Measurements from ENCODE around the gene RAB1A.
A peak's percentile ranks its signal among the peaks of the same experiment; 100 is the strongest.
"Not testable (repeated sequence)": the region's sequence is repeated elsewhere in the genome, so short reads cannot be mapped to it uniquely, and the experiment has no call there.

RAB1A gene

DNA sequence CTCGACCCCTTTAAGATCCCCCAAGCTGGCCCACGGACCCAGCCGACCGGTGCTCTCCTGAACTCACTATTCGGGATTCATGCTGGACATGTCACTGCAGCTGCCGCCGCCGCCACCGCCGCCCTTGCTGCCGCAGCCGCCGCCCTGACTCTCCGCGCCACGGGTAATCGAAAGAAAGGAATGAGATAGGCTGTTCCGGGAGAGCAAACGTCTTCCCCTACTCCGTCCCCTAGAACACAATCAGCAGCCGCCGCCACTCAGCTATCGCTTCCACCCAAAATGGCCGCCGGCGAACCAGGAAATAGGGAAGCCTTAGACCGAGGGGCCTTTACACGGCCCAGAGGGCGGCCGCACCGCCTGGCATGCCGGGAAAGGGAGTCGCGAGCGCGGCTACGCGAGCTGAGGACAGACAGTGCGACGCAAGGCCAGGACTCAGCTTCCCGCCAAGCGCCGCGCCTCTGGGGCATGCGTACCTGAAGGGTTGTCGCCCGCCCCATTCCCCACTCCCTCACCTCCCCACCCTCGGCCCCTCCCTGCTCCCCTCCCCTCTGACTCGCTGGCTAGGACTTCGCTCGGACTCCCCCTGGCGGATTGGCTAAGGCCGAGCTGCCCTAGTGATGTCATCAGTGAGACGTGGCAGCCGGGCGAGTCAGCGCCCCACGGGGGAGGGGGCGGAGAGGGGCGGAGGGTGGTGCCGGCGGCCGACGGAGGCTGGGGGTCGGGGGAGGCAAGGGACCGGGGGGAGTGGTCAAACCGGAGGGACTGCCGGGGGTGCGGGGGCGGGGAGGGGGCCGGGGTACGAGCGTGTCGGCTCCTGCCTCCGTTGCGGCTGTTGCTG lies at the start of gene RAB1A:
TSS of gene RAB1A (minus strand) at position 281 of the 838 bp plus-strand sequence. CDS start at position 90, 191 bp downstream.
- peak; percentile 100 for DNase-seq

DNA sequence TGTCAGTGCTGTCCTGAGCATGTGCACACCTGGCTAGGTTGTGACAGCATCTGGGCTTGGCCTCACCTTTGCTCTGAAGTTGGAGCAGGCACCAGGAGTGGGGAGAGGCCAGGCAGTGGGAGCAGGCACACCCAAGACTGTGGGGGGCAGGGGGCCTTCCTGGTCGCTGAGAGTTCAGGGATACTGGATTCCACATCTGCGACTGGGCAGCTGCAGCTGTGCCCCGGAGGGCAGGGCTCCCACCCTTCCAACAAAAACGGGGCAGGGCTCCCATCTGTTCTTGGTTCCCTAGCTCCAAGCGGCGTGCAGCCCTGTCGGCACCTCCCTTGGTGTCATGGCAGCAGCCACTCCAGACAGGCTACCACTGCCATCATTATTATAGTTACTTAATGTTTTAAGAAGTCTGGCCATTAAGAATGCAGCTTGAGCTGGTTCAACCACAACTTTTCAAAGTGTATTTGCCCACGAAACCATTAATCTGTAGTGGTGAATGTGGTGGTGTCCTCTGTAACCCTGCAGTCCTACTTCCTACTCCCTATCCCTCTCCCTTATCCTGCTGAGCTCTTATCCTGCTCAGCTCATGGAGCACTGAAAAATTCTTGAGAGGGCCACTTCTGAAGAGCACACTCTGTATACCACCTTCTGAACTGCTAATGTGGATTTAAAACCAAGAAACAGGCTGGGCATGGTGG lies 48.0 kb upstream of the RAB1A start:
- DNase-seq: no peak

DNA sequence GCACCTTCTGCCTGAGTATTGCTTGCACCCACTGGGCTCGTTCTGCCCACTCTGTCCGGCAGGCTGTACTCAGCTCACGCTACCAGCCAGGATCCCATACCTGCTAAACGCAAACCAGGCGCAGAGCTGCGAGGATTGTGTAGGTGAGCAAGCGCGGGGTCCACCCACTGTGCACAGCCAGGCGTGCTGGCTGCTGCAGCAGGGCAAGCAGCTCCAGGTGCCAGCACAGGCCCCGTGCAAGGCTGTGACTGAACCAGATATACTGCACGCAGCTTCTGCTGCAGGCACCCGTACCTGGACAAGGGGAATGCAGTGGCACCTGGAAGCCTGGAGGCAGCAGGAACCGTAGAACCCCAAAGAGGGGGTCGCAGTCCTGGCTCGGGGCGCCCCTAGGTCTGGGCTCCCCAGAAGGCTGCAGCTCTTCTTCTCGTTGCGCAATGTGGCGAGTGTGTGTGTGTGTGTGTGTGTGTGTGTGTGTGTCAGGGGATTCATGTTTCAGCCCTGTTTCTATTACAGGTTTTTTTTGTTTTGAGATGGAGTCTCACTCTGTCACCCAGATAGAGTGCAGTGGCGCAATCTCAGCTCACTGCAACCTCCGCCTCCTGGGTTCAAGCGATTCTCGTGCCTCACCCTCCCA lies 46.1 kb upstream of the RAB1A start:
- no peak for DNase-seq

DNA sequence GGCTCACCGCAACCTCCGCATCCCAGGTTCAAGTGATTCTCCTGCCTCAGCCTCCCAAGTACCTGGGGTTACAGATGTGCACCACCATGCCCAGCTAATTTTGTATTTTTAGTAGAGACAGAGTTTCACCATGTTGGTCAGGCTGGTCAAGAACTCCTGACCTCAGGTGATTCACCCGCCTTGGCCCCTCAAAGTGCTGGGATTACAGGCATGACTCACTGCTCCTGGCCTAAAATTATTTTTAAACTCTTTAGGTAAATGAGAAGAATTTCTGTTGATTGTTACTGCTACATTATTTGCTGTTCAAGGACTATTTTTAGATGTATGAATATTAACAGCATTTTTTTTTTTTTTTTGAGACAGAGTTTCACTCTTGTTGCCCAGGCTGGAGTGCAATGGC lies 44.1 kb upstream of the RAB1A start:
- DNase-seq: not testable (repeated sequence)

DNA sequence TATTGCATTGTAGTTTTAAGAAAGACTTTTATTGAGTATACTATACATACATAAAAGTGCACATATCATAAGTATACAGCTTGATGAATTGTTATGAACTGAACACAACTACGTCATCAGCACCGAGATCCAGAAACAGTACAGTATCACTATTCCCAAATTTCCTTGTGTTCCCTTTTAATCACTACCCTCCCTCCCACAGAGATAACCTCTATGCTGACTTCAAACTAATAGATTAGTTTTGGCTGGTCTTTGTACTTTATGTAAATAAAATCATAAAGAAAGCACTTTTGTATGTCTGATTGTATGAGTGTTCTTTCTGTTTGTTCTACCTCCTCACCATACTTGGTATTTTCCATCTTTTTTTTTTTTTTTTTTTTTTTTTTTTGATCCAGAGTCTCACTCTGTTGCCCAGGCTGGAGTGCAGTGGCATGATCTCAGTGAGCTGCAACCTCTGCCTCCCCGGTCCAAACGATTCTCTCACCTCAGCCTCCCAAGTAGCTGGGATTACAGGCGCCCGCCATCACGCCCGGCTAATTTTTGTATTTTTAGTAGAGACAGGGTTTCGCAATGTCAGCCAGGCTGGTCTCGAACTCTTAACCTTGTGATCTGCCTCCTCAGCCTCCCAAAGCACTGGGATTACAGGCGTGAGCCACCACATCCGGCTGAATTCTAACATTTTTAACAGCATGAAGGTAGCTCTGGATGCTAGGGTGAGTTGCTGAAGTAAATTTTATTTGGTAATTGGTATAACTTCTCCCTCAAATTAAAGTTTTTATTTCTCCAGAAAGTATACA lies 43.3 kb upstream of the RAB1A start:
- no peak for DNase-seq

DNA sequence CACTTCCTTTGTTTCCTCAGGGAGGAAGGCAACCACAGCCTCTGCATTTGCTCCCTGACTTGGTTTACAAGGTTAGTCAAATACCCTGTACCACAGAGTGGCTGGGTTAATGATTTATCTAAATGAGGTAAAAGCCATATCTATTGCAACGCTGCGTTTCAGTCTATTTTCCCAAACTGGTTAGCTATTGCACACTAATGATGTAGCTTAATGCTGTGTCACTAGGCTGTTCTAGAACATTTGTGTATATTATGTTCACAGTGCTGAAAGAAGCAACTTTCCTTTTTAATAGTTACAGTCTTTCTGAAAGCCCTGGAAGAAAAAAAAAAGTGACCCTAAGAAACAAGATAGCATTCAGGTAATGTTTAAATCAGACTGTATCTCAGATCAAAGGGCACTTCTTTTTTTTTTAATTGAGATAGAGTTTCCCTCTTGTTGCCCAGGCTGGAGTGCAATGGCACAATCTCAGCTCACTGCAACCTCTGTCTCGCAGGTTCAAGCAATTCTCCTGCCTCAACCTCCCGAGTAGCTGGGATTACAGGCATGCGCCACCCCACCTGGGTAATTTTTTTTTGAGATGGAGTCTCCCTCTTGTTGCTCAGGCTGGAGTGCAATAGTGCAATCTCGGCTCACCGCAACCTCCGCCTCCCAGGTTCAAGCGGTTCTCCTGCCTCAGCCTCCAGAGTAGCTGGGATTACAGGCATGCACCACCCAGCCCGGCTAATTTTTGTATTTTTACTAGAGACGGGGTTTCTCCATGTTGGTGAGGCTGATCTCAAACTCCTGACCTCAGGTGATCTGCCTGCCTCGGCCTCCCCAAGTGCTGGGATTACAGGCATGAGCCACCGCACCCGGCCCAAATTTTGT lies 40.9 kb upstream of the RAB1A start:
- DNase-seq: not testable (repeated sequence)

DNA sequence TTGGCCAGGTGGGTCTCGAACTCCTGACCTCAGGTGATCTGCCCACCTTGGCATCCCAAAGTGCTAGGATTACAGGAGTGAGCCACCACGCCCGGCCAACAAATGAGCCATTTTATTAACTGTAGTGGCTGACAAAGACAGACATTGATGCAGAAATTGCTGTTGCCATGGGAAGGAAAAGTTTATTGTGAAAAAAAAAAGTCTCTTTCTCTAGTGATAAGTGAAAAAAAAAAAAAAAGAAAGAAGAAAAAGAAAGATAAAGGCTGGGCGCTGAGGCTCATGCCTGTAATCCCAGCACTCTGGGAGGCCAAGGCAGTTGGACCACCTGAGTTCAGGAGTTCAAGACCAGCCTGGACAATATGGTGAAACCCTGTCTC lies 39.8 kb upstream of the RAB1A start:
- no peak for DNase-seq

DNA sequence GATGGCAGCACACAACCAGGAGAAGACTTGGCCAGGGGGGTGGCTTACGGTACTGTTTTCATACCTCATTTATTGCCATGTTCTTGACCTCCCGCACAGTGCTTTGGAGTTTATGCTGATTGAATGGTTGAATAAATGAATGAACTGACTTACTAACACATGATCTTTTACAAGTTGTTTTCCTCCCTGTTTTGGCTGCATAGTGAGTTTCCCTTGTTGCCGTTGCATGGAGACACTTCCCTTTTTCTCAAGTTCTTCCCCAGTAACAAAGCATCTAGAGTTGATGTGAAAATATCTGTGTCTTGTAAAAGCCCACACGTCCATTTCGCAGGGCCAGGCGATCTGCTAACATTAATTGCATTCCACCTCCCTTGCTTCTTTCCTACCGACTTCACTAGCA lies 35.7 kb upstream of the RAB1A start:
- no peak for DNase-seq

DNA sequence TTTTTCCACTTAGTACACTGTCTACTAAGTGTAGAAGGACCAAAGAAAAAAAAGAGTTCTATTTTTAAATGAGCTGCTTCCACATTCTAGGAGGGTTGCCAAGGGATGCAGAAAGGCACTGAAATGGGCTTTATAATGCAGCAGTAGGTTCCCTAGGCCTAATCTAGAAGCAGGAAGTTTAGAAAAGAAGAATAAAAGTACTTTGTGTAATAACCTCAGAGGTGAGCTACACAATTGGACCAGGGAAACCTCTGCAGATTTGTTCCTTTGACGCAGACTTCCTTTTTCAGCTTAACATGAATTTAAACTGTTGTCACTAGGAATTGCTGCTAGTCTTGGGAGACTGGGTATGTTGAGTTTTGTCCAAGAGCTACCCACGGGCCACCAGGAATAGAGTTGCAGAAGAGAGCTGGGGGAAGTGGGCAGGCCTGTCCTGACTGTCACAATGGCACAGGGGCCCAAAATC lies 34.6 kb upstream of the RAB1A start:
- no peak for DNase-seq

DNA sequence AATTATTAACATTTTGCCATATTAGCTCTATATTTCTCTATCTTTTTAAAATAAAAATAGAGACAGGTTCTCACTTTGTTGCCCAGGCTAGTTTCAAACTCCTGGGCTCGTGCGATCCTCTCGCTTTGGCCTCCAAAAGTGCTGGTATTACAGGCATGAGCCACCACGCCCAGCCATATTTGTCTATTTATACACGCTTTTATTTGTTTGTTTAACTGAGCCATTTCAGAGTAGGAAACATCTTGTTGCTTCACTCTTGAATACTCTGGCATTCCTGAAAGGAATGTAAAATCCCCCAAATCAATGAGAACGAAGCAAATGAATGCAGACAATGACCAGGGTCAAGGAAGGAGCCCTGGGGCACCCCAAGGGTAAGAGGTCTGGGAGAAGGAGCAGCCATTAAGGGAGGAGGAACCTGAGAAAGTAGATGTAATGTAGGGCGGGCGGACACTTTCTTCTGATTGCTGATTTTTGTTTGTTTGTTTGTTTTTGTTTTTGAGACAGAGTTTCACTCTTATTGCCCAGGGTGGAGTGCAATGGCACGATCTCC lies 31.7 kb upstream of the RAB1A start:
- DNase-seq: no peak

DNA sequence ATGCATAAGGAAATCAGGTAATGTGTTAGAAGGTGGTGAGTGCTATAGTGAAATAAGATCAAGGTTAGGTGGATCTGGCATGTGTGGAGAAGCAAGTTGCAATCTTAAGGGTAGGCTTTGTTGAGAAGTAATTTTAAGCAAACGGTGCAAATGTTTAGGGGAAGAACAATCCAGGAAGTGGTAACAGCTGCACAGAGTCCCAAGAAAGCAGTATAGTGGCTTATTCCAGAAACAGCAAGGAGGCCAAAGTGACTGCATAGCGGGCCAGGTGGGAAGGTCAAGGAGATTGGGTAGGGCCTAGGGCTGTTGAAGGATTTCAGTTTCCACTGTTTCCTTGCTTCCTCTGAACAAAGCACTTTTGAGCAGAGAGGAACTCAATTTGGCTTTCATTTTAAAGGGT lies 30.0 kb upstream of the RAB1A start:
- DNase-seq: no peak

DNA sequence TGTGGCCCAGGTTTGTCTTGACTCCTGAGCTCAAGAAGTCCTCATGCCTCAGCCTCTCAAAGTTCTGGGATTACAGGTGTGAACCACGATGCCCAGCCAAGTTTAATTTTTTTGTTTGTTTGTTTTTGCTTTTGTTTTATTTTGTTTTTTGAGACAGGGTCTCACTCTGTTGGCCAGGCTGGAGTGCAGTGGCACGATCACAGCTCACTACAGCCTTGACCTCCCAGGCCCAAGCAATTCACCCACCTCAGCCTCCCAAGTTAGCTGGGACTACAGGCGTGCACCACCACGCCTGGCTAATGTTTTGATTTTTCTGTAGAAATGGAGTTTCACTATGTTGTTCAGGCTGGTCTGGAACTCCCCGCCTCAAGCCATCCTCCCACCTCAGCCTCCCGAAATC lies 29.4 kb upstream of the RAB1A start:
- DNase-seq: no peak

DNA sequence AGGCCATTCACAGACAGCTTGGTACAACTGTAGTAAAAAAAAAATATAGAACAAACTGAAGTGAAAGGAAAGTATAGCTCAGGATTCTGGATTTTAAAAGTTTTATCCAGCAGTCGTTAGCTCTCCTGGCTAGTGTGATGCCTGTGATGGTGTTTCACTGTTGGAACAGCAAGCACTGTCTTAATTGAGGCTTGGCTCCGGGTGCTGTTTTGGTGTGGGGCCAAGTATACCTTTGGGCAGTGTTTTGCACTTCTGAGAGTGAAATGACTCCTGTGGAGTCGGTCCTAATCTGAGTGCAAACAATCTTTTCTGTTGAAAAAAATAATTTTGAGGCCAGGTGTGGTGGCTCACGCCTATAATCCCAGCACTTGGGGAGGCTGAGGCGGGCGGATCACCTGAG lies 28.7 kb upstream of the RAB1A start:
- DNase-seq: no peak

DNA sequence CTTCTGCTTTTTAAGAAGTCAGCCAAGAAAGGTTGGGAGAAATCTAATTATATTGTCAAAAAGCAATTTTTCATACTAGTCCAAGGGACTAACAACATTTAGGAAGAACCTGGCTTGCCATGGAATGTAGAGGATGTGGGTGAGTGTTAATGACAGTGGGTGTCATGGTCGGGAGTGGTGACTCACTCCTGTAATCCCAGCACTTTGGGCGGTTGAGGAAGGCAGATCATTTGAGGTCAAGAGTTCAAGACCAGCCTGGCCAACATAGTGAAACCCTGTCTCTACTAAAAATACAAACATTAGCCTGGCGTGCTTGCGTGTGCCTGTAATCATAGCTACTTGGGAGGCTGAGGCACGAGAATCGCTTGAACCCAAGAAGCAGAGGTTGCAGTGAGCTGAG lies 27.9 kb upstream of the RAB1A start:
- not testable (repeated sequence) for DNase-seq

DNA sequence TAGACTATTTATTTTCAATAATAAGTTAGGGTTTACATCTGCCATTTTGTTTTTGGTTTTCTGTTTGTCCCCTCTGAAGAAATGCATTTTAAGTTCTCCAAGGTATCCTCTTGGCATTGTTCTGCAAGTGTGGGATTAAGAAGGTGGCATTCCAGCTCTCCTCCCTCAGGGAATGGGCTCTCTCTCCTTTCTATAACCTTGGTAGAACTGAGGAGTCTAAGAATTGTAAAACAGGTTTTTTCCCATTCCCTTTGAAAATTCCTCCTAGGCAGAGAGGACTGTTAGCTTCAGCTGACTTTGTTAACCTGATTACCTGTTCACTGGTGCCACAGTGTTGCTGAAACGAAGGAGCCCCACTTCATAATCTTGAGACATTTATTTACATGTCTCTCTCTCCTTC lies 26.1 kb upstream of the RAB1A start:
- no peak for DNase-seq

DNA sequence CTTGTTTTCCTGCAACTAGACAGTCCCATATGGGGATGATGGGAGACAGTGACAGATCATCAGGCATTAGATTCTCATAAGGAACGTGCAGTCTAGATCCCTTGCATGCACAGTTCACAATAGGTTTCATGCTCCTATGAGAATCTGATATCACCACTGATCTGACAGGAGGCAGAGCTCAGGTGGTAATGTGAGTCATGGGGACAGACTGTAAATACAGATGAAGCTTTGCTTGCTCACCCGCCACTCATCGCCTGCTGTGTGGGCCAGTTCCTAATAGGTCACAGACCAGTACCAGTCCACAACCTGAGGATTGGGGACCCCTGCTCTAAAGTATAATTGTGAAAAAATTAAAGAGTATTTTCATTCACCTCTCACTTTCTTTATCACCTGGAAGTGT lies 23.6 kb upstream of the RAB1A start:
- no peak for DNase-seq

DNA sequence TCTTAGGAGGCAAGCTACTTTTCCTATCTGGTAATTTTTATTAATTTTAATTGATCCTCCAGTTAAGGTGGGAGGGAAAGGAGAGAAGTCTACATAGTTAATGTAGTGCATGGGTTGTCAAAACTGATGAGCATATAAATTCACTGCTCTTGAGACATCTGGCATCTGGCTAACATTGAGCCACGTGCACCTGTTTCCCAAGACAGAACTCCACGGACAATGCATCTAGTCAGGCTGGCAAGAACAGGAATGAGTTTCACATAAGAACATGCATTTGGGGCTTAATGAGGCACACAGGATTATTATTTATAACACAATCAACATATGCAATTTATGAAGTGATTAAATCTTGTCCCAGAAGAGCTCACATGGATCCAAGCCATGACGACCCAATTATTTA lies 16.2 kb upstream of the RAB1A start:
- DNase-seq: no peak

DNA sequence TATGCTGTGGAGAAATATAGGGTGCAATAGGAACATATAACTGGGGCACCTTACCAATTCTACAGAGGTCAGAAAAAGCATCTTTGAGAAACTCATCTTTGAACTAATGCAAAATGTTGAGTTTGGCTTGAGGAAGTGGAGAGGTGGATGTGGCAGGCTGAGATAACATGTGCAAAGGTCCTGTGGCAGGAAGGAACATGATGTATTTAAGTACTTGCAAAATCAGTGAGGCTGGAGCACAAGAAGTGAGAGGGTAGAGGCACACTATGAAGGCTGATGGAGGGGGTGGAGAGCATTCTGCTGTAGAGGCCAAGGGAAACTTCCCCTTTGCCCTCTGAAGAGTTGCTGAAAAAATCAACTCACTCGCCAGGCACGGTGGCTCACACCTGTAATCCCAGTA lies 14.7 kb upstream of the RAB1A start:
- DNase-seq: no peak

DNA sequence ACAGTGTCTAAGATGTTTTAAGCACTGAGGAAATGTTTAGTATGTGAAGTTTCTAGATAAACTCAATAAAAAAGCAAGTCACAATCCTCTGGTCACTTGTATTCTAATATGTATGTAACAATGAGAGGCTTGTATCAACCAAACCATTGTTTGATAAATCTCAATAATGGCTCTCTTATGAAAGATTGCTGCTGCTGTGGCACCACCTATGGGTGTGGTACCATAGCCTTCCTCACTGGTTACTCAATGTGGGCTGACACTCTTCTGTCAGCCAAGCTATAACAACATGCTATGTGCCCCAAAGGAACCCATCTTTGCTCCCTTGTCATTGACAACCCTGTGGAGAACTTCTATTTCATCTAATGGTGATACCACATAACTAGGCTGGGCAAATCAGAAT lies 12.6 kb upstream of the RAB1A start:
- no peak for DNase-seq

DNA sequence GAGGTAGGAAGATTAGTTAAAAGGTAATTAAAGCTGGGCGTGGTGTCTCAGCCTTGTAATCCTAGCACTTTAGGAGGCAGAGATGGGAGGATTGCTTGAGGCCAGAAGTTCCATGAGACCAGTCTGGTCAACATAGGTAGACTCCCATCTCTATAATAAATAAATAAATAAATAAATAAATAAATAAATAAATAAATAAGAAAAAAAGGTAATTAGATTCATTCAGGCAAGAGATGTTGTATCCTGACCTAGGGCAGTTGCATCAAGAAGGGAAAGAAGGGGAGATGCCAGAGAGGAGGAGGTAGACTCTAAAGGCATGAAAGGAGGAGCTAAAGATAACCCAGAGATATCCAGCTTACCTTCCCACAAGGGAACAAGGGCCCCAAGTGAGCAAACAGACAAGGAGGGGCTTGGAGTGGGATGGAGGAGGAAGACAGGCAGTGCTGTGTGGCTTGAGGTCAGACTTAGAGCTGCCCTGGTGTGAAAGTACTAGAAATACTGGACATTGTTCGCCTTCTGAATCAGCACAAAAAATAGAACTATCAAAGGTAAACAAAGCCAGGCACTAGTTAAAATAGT lies 7.4 kb upstream of the RAB1A start:
- no peak for DNase-seq

DNA sequence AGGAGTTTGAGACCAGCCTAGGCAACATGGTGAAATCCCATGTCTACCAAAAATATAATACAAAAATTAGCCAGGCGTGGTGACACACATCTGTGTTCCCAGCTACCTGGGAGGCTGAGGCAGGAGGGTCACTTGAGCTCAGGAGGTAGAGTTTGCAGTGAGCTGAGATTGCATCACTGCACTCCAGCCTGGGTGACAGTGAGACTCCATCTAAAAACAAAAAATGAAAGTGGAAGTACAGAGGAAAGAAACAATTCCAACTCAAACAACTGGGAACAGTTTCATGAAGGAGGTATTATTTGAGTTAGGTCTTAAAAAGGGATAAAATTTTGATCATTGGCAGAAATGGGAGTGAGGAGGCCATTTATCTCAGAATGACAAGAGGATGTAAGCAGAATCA lies 6.3 kb upstream of the RAB1A start:
- DNase-seq: no peak

Data from left hindlimb (tissue), 1 donor.